Caki2 (cell line): ENCODE measurements around the gene KYAT1. TPM values are rescaled to one million over a fixed set of nuclear protein-coding genes. Genes with fewer than 3 reads are reported as not detected.
A peak's percentile ranks its signal among the peaks of the same experiment; 100 is the strongest.
"Not testable (repeated sequence)": the region's sequence is repeated elsewhere in the genome, so short reads cannot be mapped to it uniquely, and the experiment has no call there.

Source experiments
- DNase-seq: peaks from one replicate; pipeline ENCODE4 v3.0.0-alpha.2; 2015; ENCODE audit warnings: low read depth
- in situ Hi-C: cut with HindIII; loops from 2 replicates; pipeline ENCODE4 v1.10.0; 2016; ENCODE audit warnings: low sequenced_read_pairs, low pct_unique_long_range_greater_than_20kb, mixed read lengths
- total RNA-seq: library from RNA; depleted of rRNA; stranded (reverse); fragments of >200 nt; shearing (Covaris generic); gene quantifications from 2 replicates; pipeline ENCODE4 v1.2.3, GENCODE V29; 2014; ENCODE audit warnings: low replicate concordance

Gene KYAT1
- total RNA-seq, 1 experiment from 2014 or later: 11.2 TPM

DNA sequence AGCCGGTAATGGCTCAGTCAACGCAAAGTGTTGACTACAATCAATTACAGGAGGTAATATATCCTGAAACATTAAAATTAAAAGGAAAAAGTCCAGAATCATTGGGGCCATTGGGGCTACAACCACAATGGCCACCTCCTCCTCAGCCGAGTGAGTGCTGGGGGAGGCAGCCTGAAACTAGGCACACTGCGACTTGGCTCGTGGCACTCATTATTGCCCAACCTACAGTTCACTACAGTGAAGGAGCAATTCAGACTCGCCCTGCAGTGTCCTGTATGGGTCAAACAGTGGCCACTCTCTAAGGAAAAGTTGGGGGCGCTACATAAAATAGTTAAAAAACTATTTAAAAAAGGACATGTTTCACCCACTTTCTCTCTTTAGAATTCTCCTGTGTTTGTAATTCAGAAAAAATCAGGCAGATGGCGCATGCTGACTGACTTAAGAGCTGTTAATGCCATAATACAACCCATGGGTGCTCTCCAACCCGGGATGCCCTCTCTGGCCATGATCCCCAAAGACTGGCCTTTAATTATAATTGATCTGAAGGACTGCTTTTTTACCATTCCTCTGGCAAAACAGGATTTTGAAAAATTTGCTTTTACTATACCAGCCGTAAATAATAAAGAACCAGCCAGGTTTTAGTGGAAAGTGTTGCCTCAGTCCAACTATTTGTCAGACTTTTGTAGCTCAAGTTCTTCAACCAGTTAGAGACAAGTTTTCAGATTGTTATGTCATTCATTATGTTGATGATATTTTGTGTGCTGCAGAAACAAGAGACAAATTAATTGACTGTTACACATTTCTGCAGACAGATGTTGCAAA is 29.8 kb downstream of the KYAT1 start:
- in situ Hi-C loops: not testable (repeated sequence)
- DNase-seq: peak; percentile 12

DNA sequence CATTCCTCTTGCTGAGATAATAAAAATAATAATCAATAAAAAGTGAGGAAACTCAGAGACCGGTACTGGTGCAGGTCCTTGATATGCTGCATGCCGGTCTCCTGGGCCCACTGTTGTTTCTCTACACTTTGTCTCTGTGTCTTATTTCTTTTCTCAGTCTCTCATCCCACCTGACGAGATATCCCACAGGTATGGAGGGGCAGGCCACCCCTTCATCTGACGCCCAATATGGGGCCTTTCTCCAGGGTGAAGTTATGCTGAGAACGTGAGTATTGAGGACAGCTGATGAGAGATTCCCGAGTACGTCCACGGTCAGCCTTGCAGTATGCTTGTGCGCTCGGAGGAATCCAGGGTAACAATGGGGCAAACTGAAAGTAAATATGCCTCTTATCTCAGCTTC is 30.7 kb downstream of the KYAT1 start:
- in situ Hi-C loops, DNase-seq: not testable (repeated sequence)

DNA sequence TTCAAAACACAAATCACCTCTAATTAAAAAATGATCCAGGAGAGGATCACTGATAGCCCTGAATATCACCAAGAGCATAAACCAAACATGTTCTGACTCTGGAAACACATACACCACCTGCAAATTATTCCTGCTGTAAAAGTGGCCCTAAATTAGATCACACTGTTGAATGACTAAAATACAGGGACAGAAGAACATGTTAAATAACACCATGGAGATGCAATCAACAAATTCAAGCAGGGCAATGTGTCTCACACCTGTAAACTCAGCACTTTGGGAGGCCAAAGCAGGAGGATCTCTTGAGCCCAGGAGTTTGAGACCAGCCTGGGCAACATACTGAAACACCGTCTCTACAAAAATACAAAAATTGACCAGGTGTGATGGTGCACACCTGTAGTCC is 33.9 kb downstream of the KYAT1 start:
- in situ Hi-C loops: no loop called here
- no peak for DNase-seq

DNA sequence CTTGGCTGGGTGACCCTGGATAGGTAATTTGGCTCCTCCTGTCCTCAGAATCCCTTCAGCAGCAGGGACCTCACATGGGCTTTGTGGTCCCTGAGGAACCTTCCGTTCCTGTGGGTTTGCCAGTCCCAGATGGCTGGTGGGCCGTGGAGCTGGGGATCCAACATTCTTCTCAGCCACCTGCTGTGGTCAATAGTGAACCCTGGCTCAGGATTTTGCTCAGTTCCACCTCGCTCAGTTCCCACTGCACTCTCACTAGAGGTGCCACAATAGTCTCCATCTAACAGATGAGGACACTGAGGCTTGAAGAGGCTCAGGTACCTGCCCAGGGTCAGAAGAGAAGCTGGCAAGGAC is 35.1 kb downstream of the KYAT1 start:
- in situ Hi-C loops: no loop called here
- DNase-seq: no peak

DNA sequence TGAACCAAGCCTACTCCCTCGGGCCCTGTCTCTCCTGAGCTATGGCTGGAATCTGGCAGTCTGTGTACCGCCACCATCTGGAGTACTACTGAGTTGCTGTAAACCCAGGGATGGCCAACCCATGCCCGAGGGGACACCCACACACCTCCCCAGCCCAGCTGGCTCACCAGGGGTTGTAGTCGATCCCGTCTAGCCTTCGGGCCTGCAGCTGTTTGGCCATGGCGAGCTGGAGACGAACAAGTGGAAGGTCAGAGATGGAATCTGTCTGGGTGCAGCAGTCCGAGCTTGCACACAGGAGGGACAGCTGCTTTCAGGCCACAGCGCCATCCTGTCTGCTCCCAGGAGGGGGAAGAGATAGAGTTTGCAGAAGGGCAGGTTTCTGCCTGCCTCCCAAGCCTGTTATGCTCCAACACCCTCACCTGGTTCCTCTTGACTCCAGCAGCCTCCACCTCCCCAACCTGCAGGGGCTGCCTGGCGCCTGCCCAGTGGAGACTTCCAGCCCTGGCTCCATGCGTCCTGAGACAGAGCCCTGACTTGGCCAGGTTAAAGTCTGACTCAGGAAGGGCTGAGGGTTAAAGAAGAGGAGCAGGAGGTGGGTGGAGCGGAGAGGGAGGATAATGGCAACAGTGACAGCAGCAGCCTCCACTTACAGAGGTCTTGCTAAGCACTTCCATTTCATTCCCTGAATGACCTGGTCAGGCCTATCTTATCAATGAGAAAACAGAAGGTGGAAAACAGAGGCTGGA is 36.4 kb downstream of the KYAT1 start:
- DNase-seq: no peak

DNA sequence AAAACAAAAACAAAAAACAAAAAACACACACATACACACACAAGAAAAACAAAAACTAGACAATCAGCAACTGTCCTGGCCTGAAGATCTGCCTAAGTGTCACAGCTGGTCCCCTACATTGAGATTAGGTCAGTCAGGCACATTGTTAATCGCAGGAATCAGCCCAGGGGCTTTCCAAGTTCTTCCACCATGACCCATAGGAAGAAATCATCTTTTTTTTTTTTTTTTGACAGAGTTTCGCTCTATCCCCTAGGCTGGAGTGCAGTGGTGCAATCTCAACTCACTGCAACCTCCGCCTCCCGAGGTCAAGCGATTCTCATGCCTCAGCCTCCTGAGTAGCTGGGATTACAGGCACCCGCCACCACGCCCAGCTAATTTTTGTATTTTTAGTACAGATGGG is 38.6 kb downstream of the KYAT1 start:
- DNase-seq, in situ Hi-C loops: not testable (repeated sequence)

More for the DNA sequence above, 36.4 kb downstream of the KYAT1 start:
- in situ Hi-C loops: no loop called here

DNA sequence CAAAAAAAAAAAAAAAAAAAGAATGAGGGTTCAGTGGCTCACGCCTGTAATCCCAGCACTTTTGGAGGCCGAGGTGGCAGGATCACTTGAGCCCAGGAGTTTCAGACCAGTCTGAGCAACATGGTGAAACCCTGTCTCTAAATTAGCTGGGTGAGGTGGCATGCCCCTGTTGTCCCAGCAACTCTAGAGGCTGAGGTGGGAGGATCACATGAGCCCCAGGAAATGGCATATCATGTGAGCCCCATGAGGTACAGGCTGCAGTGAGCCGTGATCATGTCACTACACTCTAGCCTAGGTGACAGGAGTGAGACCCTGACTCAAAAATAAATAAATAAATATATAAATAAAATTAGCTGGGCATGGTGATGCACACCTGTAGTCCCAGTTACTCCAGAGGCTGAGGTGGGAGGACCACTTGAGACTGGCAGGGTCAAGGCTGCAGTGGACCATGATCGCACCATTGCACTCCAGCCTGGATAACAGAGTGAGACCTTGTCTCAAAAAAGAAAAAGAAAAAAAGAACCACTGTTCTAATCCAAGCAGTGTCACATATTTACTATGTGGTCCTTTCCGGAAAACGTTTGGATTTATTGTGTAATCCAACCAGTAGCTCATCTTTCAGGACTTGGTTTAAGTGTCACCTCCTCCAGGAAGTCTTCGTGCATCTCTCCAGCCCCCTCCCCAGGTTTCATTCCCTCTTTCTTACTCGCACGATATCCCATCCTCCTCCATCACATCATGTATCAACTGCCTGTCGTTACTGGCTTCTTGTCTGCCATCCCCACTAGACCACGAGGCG is 39.9 kb downstream of the KYAT1 start:
- in situ Hi-C loops: no loop called here
- DNase-seq: no peak

DNA sequence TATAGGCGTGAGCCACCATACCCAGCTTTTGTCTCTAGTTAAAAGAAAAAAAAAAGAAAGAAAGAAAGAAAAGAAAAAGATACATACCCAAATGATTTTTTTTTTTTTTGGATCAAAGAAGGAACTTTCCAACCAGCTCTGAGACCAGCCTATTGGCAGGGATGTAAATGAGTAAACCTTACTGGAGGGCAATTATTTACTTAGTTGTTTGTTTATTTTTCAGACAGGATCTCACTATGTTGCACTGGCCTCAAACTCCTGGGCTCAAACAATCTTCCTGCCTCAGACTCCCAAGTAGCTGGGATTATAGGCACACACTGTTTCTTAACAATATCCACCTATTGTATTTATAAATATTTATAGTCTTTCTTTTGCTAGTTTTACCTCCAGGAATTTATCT is 41.2 kb downstream of the KYAT1 start:
- in situ Hi-C loops: no loop called here
- no peak for DNase-seq

DNA sequence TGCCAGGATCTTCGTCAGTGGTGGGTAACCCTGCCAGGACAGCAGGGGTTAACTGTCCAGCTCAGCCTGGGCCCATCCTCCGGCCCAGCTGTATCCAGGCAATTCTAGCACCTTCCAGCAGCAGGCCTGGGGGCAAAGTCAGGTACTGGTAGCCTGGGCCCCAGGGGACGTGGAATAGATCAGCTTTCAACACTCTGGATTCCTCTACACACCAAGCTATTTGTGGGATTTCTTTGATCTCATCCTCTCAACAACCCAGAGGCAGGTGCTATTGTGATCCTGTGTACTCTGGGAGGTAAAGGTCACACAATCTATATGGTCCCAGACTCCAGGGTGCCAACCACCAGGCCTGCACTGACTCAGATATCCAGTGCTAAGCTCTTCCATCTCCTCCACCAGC is 43.4 kb downstream of the KYAT1 start:
- no peak for DNase-seq
- in situ Hi-C loops: no loop called here

DNA sequence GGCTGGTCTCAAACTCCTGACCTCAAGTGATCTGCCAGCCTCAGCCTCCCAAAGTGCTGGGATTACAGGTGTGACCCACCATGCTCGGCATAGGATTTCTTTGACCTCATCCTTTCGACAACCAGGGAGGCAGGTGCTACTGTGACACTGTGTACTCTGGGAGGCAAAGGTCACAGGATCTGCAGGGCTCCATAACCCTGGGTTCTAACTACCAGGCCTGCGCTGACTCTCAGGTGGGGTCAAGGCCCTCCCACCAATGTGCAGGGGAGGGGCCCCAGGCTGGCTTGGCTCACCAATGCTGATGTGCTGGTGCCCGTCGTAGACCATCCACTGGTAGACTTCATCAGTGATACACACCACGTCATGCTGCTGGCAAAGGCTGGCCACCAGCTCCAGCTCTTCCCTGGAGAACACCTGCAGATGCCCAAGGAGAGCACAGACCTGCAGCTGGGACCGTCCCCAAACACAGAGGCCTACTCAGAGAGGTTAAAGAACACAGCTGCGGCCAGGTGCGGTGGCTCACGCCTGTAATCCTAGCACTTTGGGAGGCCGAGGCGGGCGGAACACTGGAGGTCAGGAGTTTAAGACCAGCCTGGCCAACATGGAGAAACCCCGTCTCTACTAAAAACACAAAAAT is 45.1 kb downstream of the KYAT1 start:
- no peak for DNase-seq
- in situ Hi-C loops: no loop called here

DNA sequence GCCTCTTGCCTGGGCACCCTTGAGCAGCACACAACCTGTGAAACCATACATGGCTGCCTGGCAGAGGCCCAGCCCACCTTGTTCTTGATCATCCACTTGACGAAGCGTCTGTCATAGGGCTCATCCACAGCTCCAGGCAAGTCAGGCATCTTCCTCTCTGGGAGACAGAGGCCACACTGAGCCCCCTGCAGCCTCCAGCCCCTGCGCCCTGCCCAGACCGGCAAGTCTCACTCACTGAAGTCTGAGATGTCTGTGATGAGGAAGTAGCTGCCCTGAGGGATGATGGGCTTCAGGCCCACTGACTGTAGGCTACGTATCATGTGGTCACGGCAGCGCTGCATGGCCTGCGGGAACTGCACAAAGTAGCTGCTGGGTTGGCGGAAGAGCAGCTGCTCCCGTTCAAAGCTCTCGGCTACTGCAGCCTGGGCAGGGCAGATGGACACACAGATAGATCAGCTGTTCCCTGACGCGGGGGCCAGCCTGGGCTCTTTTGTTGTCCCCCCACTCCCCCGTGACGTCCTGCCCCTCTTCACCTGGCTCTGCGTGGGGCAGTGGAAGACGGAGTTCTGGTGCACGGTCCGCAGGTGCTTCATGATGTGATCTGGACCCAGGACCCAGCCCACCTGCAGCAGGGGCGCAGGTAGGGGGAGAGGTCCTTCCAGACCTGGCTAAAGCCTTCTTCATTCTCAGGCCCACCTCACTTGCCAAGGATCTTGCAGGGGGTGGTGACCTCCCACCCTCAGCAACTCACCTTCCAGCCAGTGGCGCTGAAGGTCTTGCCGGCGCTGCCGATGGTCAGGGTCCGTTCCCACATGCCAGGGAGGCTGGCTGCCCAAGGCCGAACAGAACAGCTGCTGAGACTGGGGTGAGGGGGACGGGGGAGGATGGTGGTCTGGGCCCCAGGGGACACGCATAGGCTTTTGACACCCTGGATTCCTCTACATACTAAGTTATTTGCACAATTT is 46.2 kb downstream of the KYAT1 start:
- in situ Hi-C loops: no loop called here
- DNase-seq: no peak

DNA sequence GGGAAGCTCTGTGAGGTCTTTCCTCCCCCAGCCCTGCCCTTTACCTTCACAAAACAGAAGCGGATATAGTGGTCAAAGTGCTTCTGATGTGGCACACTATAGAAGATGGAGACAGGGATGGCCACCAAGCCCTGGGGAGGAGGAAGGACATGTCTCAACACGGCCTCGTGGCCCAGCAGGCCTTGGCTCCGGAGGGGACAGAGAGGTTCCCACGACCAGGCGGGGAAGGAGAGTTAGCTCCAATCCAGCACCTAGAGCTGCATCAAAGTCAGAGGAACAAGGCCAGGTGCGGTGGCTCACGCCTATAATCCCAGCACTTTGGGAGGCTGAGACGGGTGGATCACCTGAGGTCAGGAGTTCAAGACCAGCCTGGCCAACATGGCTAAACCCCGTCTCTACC is 48.1 kb downstream of the KYAT1 start:
- in situ Hi-C loops: no loop called here
- no peak for DNase-seq

DNA sequence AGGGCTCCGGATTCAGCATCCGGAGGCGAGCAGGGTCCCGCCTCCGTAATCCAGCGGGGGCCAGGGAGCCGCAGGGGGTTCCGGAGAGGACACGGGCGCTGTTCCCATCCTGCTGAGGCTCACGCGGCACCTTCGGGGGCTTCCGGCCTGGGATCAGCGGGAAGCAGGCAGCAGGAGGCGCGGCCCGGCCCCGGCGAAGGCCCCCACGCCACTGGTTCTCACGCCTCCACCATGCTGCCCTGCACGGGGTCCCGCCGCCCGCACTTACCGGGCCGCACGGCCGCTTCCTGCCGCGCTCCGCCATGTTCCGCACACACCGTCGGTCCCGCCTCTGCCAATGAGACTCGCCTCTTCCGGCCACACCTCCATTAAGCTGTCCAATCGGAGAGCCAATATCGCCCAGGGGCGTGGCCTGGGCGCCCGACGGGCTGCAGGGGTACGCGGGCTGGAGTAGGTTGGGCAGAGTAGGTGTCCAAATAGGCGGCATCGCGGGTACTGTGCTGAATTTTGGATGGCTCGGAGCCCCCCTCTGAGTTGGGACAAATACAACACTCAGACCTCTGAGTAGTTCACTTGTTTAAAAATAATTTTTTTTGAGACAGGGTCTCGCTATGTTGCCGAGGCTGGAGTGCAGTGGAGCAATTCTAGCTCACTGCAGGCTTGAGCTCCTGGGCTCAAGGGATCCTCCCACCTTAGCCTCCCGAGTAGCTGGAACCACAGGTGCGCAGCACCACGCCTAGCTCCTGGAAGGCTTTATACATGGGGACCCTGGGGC is 52.1 kb downstream of the KYAT1 start, which contains the start of gene SPOUT1:
SPOUT1 (minus strand) TSS at position 318 of the 775 bp plus-strand sequence; CDS start at position 304, 14 bp downstream.
- peak; percentile 87 for DNase-seq
- in situ Hi-C loops: no loop called here

DNA sequence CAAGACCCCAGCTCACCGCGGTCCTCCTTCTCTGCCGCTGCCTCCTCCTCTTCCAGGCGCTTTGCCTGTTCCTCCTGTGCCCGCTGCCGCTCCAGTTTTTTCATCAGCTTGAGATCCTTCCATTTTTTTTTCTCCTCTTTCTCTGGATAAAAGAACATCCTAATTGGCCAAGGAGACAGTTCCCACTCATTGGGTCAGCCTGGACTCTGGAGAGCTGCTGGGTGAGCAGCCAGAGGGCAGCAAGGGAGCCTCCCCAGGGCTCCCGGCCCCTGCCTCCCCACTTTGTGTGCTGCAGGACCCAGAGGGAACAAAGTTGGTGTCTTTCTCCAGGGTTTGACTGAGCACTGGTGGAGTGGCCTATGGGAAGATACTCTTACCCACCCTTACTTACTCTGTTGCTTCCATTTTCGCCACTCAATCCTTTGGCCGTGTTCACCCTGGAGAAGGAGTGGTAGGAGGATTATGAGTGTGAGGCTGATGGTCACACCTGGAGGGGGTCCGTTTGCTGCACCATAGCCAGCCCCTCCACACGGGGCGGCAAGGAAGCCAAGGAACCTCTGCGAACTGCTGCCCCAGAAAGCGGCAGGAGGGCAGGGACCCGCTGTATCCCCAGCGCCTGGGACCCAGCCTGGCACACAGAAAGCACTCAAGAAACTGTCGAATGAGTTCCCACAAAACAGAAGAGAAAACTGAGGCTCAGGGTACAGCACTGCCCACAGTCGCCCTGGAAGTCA is 52.9 kb downstream of the KYAT1 start:
- in situ Hi-C loops: no loop called here
- DNase-seq: no peak

DNA sequence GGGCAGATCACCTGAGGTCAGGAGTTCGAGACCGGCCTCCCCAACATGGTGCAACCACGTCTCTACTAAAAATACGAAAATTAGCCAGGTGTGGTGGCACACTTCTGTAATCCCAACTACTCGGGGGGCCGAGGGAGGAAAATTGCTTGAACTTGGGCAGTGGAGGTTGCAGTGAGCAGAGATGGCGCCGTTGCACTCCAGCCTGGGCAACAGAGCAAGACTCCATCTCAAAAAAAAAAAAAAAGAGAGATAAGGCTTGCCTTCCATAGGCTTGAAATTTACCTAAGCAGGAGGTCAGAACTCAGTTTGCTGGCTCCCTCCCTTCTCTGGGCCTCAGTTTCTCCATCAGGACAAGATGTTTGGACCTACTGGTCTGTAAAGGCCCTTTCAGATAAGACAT is 53.5 kb downstream of the KYAT1 start:
- no peak for DNase-seq
- in situ Hi-C loops: no loop called here
